H1 (cell line): Measurements from ENCODE around the gene FOXN1. TPM values are rescaled to one million over a fixed set of nuclear protein-coding genes. Genes with fewer than 3 reads are reported as not detected.

Experiments
- CTCF ChIA-PET: fragments of 300-600 bp; sonication (Branson Sonifier 250); formaldehyde crosslinking; loops from one replicate; lab custom pipeline; 2021; ENCODE audit not compliant: partially characterized antibody; lab: Charles Lee
- POLR2A ChIA-PET: fragments of 300-600 bp; sonication (Branson Sonifier 250); formaldehyde crosslinking; loops from one replicate; lab custom pipeline; 2021; ENCODE audit warnings: inconsistent platforms; ENCODE audit not compliant: partially characterized antibody; lab: Charles Lee
- DNase-seq, 2 experiments: peaks; one replicate each; pipeline versions ENCODE4 v3.0.0 to v3.0.0-alpha.2; 2010 to 2022; ENCODE audit warnings: low spot score in 2 of 2, low read depth in 1 of 2, mixed read lengths in 1 of 2
- FAIRE-seq: peaks from 2 replicates; lab custom pipeline; 2011; peaks lifted over from hg19 to GRCh38; lab: Jason Lieb, UNC
- H2AFZ ChIP-seq: 2 replicates; pipeline ENCODE4 v1.8.1; 2012; ENCODE audit warnings: low read length, inconsistent platforms
- H2AK5ac ChIP-seq: 2 replicates; pipeline ENCODE4 v1.6.1; 2013; ENCODE audit warnings: low read depth, low read length
- H2BK120ac ChIP-seq: replicated peaks from 2 replicates; pipeline ENCODE3; 2013; ENCODE audit warnings: low read depth, low read length, inconsistent platforms
- H2BK12ac ChIP-seq: 2 replicates; pipeline ENCODE4 v1.6.1; 2013; ENCODE audit warnings: low read depth, low read length
- H2BK15ac ChIP-seq: 2 replicates; pipeline ENCODE4 v1.6.1; 2013; ENCODE audit warnings: low read length
- H2BK20ac ChIP-seq: 2 replicates; pipeline ENCODE4 v1.6.1; 2013; ENCODE audit warnings: low read length
- H2BK5ac ChIP-seq: 2 replicates; pipeline ENCODE4 v1.6.1; 2013; ENCODE audit warnings: low read depth, low read length
- H3K14ac ChIP-seq: 2 replicates; pipeline ENCODE4 v1.6.1; 2013; ENCODE audit warnings: inconsistent platforms; ENCODE audit not compliant: insufficient read length
- H3K18ac ChIP-seq: 2 replicates; pipeline ENCODE4 v1.6.1; 2013; ENCODE audit warnings: low read length; ENCODE audit errors: extremely low read depth
- H3K23ac ChIP-seq: 2 replicates; pipeline ENCODE4 v1.6.1; 2013; ENCODE audit warnings: inconsistent platforms; ENCODE audit not compliant: insufficient read length
- H3K23me2 ChIP-seq: 2 replicates; pipeline ENCODE4 v1.6.1; 2013; ENCODE audit warnings: low read depth, low read length
- H3K27ac ChIP-seq: 2 replicates; pipeline ENCODE4 v1.6.1; 2011; ENCODE audit warnings: low read depth, low read length, inconsistent platforms
- H3K27me3 ChIP-seq, 4 experiments: replicated peaks in 1 of 4; 1 replicate in 1 of 4; 2 replicates in 3 of 4; pipeline versions ENCODE4 v1.6.1 to v1.8.1; 2011 to 2013; ENCODE audit warnings: low read length in 3 of 4, mild to moderate bottlenecking in 3 of 4, inconsistent platforms in 2 of 4, mixed read lengths in 2 of 4, moderate library complexity in 1 of 4; ENCODE audit not compliant: control insufficient read depth in 3 of 4, insufficient read depth in 3 of 4; ENCODE audit errors: extremely low read depth in 1 of 4
- H3K36me3 ChIP-seq, 4 experiments: 2 replicates each; pipeline versions ENCODE4 v1.6.1 to v1.8.1; 2011 to 2013; ENCODE audit warnings: mild to moderate bottlenecking in 4 of 4, low read length in 3 of 4, moderate library complexity in 2 of 4, control low read depth in 1 of 4, inconsistent platforms in 1 of 4; ENCODE audit not compliant: insufficient read depth in 4 of 4, control insufficient read depth in 2 of 4
- H3K4ac ChIP-seq: replicated peaks from 2 replicates; pipeline ENCODE3; 2013; ENCODE audit warnings: low read length, low read depth, mixed read lengths, inconsistent platforms; ENCODE audit not compliant: insufficient read length
- H3K4me1 ChIP-seq, 4 experiments: replicated peaks in 1 of 4; 1 replicate in 1 of 4; 2 replicates in 3 of 4; pipeline versions ENCODE4 v1.6.1 to v1.8.1; 2011 to 2013; ENCODE audit warnings: low read length in 3 of 4, inconsistent platforms in 2 of 4, mixed read lengths in 1 of 4; ENCODE audit not compliant: insufficient read depth in 4 of 4, control insufficient read depth in 3 of 4
- H3K4me2 ChIP-seq, 2 experiments: 2 replicates each; pipeline versions ENCODE4 v1.6.1 to v1.8.1; 2011 to 2013; ENCODE audit warnings: low read depth in 2 of 2, low read length in 2 of 2, control low read depth in 1 of 2, inconsistent platforms in 1 of 2, mild to moderate bottlenecking in 1 of 2; ENCODE audit not compliant: insufficient read depth in 1 of 2
- H3K4me3 ChIP-seq, 4 experiments: fragments of 200-600, 300-600 bp in 1 of 4; sonication (generic), shearing (Covaris generic), sonication (Bioruptor Twin) in 1 of 4; 2 replicates each; pipeline versions ENCODE4 v1.5.1 to v1.8.1; 2011 to 2016; ENCODE audit warnings: low read length in 4 of 4, low read depth in 3 of 4, control low read depth in 2 of 4, inconsistent platforms in 2 of 4, mild to moderate bottlenecking in 2 of 4, mixed read lengths in 1 of 4, moderate library complexity in 1 of 4; ENCODE audit not compliant: insufficient read depth in 2 of 4; ENCODE audit errors: extremely low read depth in 1 of 4
- H3K56ac ChIP-seq: replicated peaks from 2 replicates; pipeline ENCODE3; 2013; ENCODE audit warnings: low read depth, mild to moderate bottlenecking, mixed read lengths, low read length, inconsistent platforms; ENCODE audit not compliant: insufficient read length
- H3K79me1 ChIP-seq: 2 replicates; pipeline ENCODE4 v1.6.1; 2013; ENCODE audit warnings: low read depth, low read length, control low read depth
- H3K79me2 ChIP-seq, 2 experiments: 2 replicates each; pipeline versions ENCODE4 v1.6.1 to v1.8.1; 2012 to 2013; ENCODE audit warnings: low read length in 2 of 2, mild to moderate bottlenecking in 2 of 2, inconsistent platforms in 1 of 2; ENCODE audit not compliant: insufficient read depth in 2 of 2, control insufficient read depth in 1 of 2
- H3K9ac ChIP-seq, 4 experiments: replicated peaks in 1 of 4; 1 replicate in 1 of 4; 2 replicates in 3 of 4; pipeline versions ENCODE4 v1.6.1 to v1.8.1; 2011 to 2013; ENCODE audit warnings: low read depth in 3 of 4, low read length in 3 of 4, control low read depth in 2 of 4, mild to moderate bottlenecking in 2 of 4, moderate library complexity in 2 of 4, inconsistent platforms in 1 of 4; ENCODE audit errors: extremely low read depth in 1 of 4
- H3K9me3 ChIP-seq, 2 experiments: 2 replicates each; pipeline versions ENCODE4 v1.6.1 to v1.8.1; 2012 to 2013; ENCODE audit warnings: mild to moderate bottlenecking in 2 of 2, moderate library complexity in 2 of 2, control low read depth in 1 of 2, inconsistent platforms in 1 of 2, low read depth in 1 of 2, low read length in 1 of 2, mixed read lengths in 1 of 2; ENCODE audit not compliant: insufficient read depth in 2 of 2
- H4K20me1 ChIP-seq, 2 experiments: replicated peaks in 1 of 2; 2 replicates each; pipeline versions ENCODE3 to v1.8.1; 2011 to 2013; ENCODE audit warnings: inconsistent platforms in 2 of 2, low read length in 2 of 2, mild to moderate bottlenecking in 1 of 2; ENCODE audit not compliant: insufficient read depth in 2 of 2, control insufficient read depth in 1 of 2
- H4K5ac ChIP-seq: 2 replicates; pipeline ENCODE4 v1.6.1; 2013; ENCODE audit warnings: low read length, low read depth, mixed read lengths, inconsistent platforms; ENCODE audit not compliant: insufficient read length
- H4K8ac ChIP-seq: 2 replicates; pipeline ENCODE4 v1.8.0; 2013; ENCODE audit warnings: mild to moderate bottlenecking, moderate library complexity, low read length, inconsistent platforms; ENCODE audit not compliant: insufficient read depth; ENCODE audit errors: extremely low read depth
- H4K91ac ChIP-seq: replicated peaks from 2 replicates; pipeline ENCODE3; 2013; ENCODE audit warnings: low read length, mixed read lengths, inconsistent platforms; ENCODE audit not compliant: insufficient read length
- CTBP2 ChIP-seq: IDR thresholded peaks from 2 replicates; pipeline ENCODE4 v1.7.0; 2011; ENCODE audit warnings: borderline replicate concordance, mild to moderate bottlenecking, moderate library complexity, mixed read lengths, low read length; ENCODE audit not compliant: insufficient read depth, insufficient read length
- JUND ChIP-seq: IDR thresholded peaks from 2 replicates; pipeline ENCODE4 v1.6.1; 2011; ENCODE audit warnings: mild to moderate bottlenecking, improper control_type of control experiment, low read length
- KDM4A ChIP-seq: IDR thresholded peaks from one replicate; pipeline ENCODE4 v1.7.1; 2012; ENCODE audit warnings: low read depth, mild to moderate bottlenecking, moderate library complexity, low read length, inconsistent platforms; ENCODE audit not compliant: severe bottlenecking
- MAX ChIP-seq: IDR thresholded peaks from 2 replicates; pipeline ENCODE4 v1.6.1; 2012; ENCODE audit warnings: inconsistent platforms
- POLR2AphosphoS5 ChIP-seq: IDR thresholded peaks from 2 replicates; pipeline ENCODE4 v1.6.1; 2011; ENCODE audit warnings: low read depth, low read length
- RBBP5 ChIP-seq: IDR thresholded peaks from 2 replicates; pipeline ENCODE4 v1.7.1; 2012; ENCODE audit warnings: low read depth, mild to moderate bottlenecking, inconsistent platforms, low read length, moderate library complexity, borderline replicate concordance
- SAP30 ChIP-seq: fragments of 300-600 bp; sonication (generic); IDR thresholded peaks from 2 replicates; pipeline ENCODE4 v1.7.1; 2012; ENCODE audit warnings: low read length, moderate library complexity, mild to moderate bottlenecking, inconsistent platforms; ENCODE audit not compliant: insufficient read depth, insufficient replicate concordance
- SIX5 ChIP-seq: IDR thresholded peaks from 2 replicates; pipeline ENCODE4 v1.6.1; 2011; ENCODE audit warnings: mild to moderate bottlenecking, low read depth, low read length
- SRF ChIP-seq: IDR thresholded peaks from 2 replicates; pipeline ENCODE4 v1.6.1; 2011; ENCODE audit warnings: mild to moderate bottlenecking, low read depth, low read length, moderate library complexity
- TAF7 ChIP-seq: optimal IDR thresholded peaks from 2 replicates; pipeline ENCODE3; 2011; ENCODE audit warnings: low read depth, mild to moderate bottlenecking, inconsistent platforms, low read length, moderate library complexity, borderline replicate concordance
- TEAD4 ChIP-seq: IDR thresholded peaks from 2 replicates; pipeline ENCODE4 v1.6.1; 2012; ENCODE audit warnings: low read depth, low read length, inconsistent platforms, mixed read lengths
- WGBS, 2 experiments: shearing (Covaris generic) in 1 of 2; methylation state at CpG; one replicate each; pipeline versions ENCODE4 v1.1.6 to v1.1.7; 2013 to 2015; ENCODE audit warnings: low lambda C conversion rate in 2 of 2, mixed read lengths in 2 of 2, inconsistent platforms in 1 of 2, low coverage in 1 of 2, missing lambda C conversion rate in 1 of 2; ENCODE audit not compliant: insufficient replicate concordance in 2 of 2, insufficient coverage in 1 of 2, insufficient read length in 1 of 2; ENCODE audit errors: extremely low coverage in 1 of 2, missing lambda C conversion rate in 1 of 2; 5-methylcytosine and 5-hydroxymethylcytosine counted together
- polyA plus RNA-seq, 7 experiments: library from polyadenylated mRNA; depleted of rRNA in 3 of 7; stranded (reverse) in 5 of 7; unstranded in 2 of 7; fragments of >200 nt in 5 of 7; fragments of 200-250 nt in 2 of 7; gene quantifications; 1 replicate in 5 of 7; 2 replicates in 1 of 7; 4 replicates in 1 of 7; pipeline versions ENCODE4 v1.2.1 to v1.2.3, GENCODE V29; 2011 to 2013; ENCODE audit warnings: missing spikeins in 2 of 7, mixed read lengths in 2 of 7
- total RNA-seq: library from RNA; stranded (reverse); fragmentation: NEBNext Ultra II Directional; extraction: Animal tissue kit (Norgen Biotek cat#: 25700); gene quantifications from 2 replicates; pipeline ENCODE4 v1.2.1, GENCODE V29; 2021

FOXN1 gene
- total and polyA plus RNA-seq, 2 of the 8 experiments (the other 6 are each of a cell fraction or from before 2014, with no cell fraction given), result not detected

- Histone ChIP-seq H3K4me3 (peak overlapping the region; percentile 79 to 94 (median 90)), H3K4me1 (peaks cover 0 to 4% (median 1%) of the 10 kb centered on the region in 4 experiments; a peak in 2 of 7 replicates), H4K20me1 (peaks cover 3 to 4% of the 10 kb centered on the region in 2 experiments), H2BK12ac (no peak overlapping the region), H2AK5ac (no peak overlapping the region), H3K9me3 (no peaks in the 10 kb centered on the region), H3K79me1 (no peaks in the 10 kb centered on the region), H3K36me3 (peaks cover 0 to 6% (median 0%) of the 10 kb centered on the region in 4 experiments; a peak in 3 of 8 replicates), H4K91ac (no peak overlapping the region), H2BK5ac (no peak overlapping the region; the same call in 1 of the 2 replicates), H3K56ac (no peak overlapping the region), H3K4me2 (peak overlapping the region; percentile 66 to 88), H3K27me3 (peaks cover 0 to 8% (median 4%) of the 10 kb centered on the region in 4 experiments; a peak in 4 of 7 replicates), H4K5ac (peak overlapping the region; percentile 34), H2AFZ (no peak overlapping the region), H3K23ac (no peak overlapping the region), H3K79me2 (peaks cover 0 to 16% of the 10 kb centered on the region in 2 experiments; a peak in 2 of 4 replicates), H3K4ac (no peak overlapping the region), H3K14ac (no peak overlapping the region), H4K8ac (peak overlapping the region; percentile 84), H3K9ac (peak overlapping the region; percentile 31 to 82 (median 61); a peak in 6 of 7 replicates), H2BK120ac (no peak overlapping the region), H3K18ac (no peak overlapping the region; the same call in 1 of the 2 replicates), H3K23me2 (peaks cover 6% of the 10 kb centered on the region), H3K27ac (0 out of 2 replicates have a peak overlapping the region, but pooled peaks have one; percentile 11), H2BK20ac (no peak overlapping the region), H2BK15ac (no peak overlapping the region)
- POLR2A ChIA-PET, result interaction anchor here (0.6 to 4.8 kb wide), 11 partner anchors 13 to 218 kb away, joined by 3 to 23 read pairs (median 4); partner anchors contain the start of gene UNC119
- FAIRE-seq (no peak), DNase-seq (peak in 1 of 2 experiments; percentile 63)
- 5% methylated on average over 30 of the region's 39 CpGs; no CpG with 5 or more reads in 1 of the 2 experiments for WGBS, 2 experiments
- CTCF ChIA-PET, result interaction anchor here (0.6 to 6.0 kb wide), 7 partner anchors 22 to 294 kb away, joined by 3 to 58 read pairs (median 4); no protein-coding TSS in a partner anchor
- no peak for TF ChIP-seq KDM4A
- TF ChIP-seq POLR2AphosphoS5, result peak; percentile 6; the same call in 1 of the 2 replicates
- TF ChIP-seq SIX5, result no peak
- no peak for TF ChIP-seq JUND
- no peak for TF ChIP-seq SRF
- peak; percentile 43 for TF ChIP-seq CTBP2
- no peak for TF ChIP-seq TEAD4
- TF ChIP-seq SAP30, result peak; percentile 77
- TF ChIP-seq RBBP5, result no peak
- peak; percentile 67 for TF ChIP-seq MAX
- no peak for TF ChIP-seq TAF7
Measured at GRCh38 chr17:28570716-28571360, 64.7 kb downstream of the FOXN1 start.
